Gastrocnemius medialis (tissue), 4 donors: ENCODE measurements around the gene CTCF.

Source experiments
- POLR2A ChIP-seq, 2 donors: fragments of 450-650 bp; IDR thresholded peaks; one replicate each; pipeline ENCODE4 v1.6.1; 2017; ENCODE audit warnings: antibody characterized with exemption in 2 of 2, mild to moderate bottlenecking in 2 of 2, moderate library complexity in 2 of 2
- TF ChIP-seq, protein P1 (sequence below), 5 experiments: fragments of 450-650 bp in 3 of 5; fragments of 200-600 bp in 2 of 5; sonication (generic) in 2 of 5; IDR thresholded peaks in 4 of 5; conservative IDR thresholded peaks in 1 of 5; 1 replicate in 4 of 5; 2 replicates in 1 of 5; pipeline ENCODE4 v1.5.1; 2016 to 2019; ENCODE audit warnings: antibody characterized with exemption in 5 of 5, mild to moderate bottlenecking in 3 of 5, moderate library complexity in 3 of 5

DNA sequence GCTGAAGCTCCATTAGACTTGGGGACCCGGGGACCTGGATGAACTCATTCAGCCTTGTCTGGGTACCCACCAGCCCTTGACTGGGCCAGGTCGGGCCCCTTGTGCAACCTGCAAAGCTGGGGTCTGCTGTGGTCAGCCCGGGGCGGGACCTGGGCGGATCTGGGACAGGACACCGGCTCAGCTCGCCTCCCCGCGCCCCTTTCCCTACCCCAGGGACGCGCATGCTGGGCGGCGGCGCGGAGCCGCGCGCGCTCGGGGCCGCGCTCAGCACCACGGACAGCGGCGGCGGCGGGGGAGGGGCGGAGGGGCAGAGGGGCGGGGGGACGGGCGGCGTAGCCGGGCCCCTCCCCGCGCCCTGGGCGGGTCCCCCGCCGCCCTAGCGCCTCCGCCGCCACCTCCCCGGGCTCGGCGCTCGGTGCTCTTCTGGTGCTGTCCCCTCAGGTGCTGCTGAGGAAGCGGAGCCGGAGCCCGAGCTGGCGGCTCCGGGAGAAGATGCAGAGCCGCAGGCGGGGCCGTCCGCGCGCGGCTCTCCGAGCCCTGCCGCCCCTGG, 90.3 kb downstream of the CTCF start:
- TF ChIP-seq, protein P1, sequence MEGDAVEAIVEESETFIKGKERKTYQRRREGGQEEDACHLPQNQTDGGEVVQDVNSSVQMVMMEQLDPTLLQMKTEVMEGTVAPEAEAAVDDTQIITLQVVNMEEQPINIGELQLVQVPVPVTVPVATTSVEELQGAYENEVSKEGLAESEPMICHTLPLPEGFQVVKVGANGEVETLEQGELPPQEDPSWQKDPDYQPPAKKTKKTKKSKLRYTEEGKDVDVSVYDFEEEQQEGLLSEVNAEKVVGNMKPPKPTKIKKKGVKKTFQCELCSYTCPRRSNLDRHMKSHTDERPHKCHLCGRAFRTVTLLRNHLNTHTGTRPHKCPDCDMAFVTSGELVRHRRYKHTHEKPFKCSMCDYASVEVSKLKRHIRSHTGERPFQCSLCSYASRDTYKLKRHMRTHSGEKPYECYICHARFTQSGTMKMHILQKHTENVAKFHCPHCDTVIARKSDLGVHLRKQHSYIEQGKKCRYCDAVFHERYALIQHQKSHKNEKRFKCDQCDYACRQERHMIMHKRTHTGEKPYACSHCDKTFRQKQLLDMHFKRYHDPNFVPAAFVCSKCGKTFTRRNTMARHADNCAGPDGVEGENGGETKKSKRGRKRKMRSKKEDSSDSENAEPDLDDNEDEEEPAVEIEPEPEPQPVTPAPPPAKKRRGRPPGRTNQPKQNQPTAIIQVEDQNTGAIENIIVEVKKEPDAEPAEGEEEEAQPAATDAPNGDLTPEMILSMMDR (IDR thresholded peaks at IDR 0.05 in 4 of 5, conservative IDR thresholded peaks at IDR 0.05 in 1 of 5): no peak
- no peak for TF ChIP-seq POLR2A (IDR thresholded peaks at IDR 0.05)
